ENCODE results near the gene SNX15. TPM values are rescaled to one million over a fixed set of nuclear protein-coding genes. Genes with fewer than 3 reads are reported as not detected.
A peak's percentile ranks its signal among the peaks of the same experiment; 100 is the strongest.
"Not testable (repeated sequence)": the region's sequence is repeated elsewhere in the genome, so short reads cannot be mapped to it uniquely, and the experiment has no call there.

The SNX15 gene
- total and polyA plus RNA-seq, 5 donors from 2014 or later = 9.4 to 17.4 (median 11.2) TPM

- Mint-ChIP-seq H3K27ac (peak within 1 kb of the TSS in 1 of 3 donors; percentile 32), H3K4me1 (peaks cover 0 to 17% (median 7%) of the 10 kb centered on the region in 4 donors), H3K9me3 (no peaks in the 10 kb centered on the region), H3K27me3 (peaks cover 10% of the 10 kb centered on the region), H3K36me3 (no peaks in the 10 kb centered on the region), H3K4me3 (no peak within 1 kb of the TSS)
- no peak within 1 kb of the TSS for H3K4me3 ChIP-seq (ENCODE audit: low read depth, low read length)
- H3K4me1 ChIP-seq (ENCODE audit: control insufficient read depth, insufficient read depth, low read length, poor library complexity, severe bottlenecking) = no peaks in the 10 kb centered on the region
- no peak within 1 kb of the TSS for H3K27ac ChIP-seq (ENCODE audit: insufficient read depth, low read length, poor library complexity, severe bottlenecking)
- DNase-seq (peak in 1 of 3 donors; percentile 21), ATAC-seq (ENCODE audit: low read depth in 2 of 2) (peak in 1 of 2 donors; percentile 47)
- no peaks in the 10 kb centered on the region for H3K27me3 ChIP-seq (ENCODE audit: control insufficient read depth, insufficient read depth, low read length)
- H3K36me3 ChIP-seq (ENCODE audit: control insufficient read depth, insufficient read depth, low read length) = no peaks in the 10 kb centered on the region
- no peaks in the 10 kb centered on the region for H3K9me3 ChIP-seq (ENCODE audit: control insufficient read depth in 2 of 2, low read length in 2 of 2)
Measured at GRCh38 chr11:64996710-64997380, 30.4 kb upstream of the SNX15 start, which contains the start of gene BATF2. BATF2 (minus strand) TSS chr11:64996971; CDS start chr11:64996914, 57 bp downstream.

- Histone ChIP-seq H3K27me3 (ENCODE audit: control insufficient read depth, insufficient read depth, low read length) (no peaks in the 10 kb centered on the region), H3K4me3 (ENCODE audit: low read depth, low read length) (no peak overlapping the region), H3K4me1 (ENCODE audit: control insufficient read depth, insufficient read depth, low read length, poor library complexity, severe bottlenecking) (no peaks in the 10 kb centered on the region), H3K27ac (ENCODE audit: insufficient read depth, low read length, poor library complexity, severe bottlenecking) (no peak overlapping the region), H3K36me3 (ENCODE audit: control insufficient read depth, insufficient read depth, low read length) (no peaks in the 10 kb centered on the region), H3K9me3 (ENCODE audit: control insufficient read depth in 2 of 2, low read length in 2 of 2) (no peaks in the 10 kb centered on the region)
- no peaks in the 10 kb centered on the region for H3K36me3 Mint-ChIP-seq
- peaks cover 0 to 17% (median 7%) of the 10 kb centered on the region in 4 donors for H3K4me1 Mint-ChIP-seq
- no peaks in the 10 kb centered on the region for H3K9me3 Mint-ChIP-seq
- H3K27me3 Mint-ChIP-seq = peaks cover 7% of the 10 kb centered on the region
- H3K4me3 Mint-ChIP-seq = peak overlapping the region in 1 of 4 donors; percentile 25
- peak overlapping the region; percentile 19 to 76 (median 38) for H3K27ac Mint-ChIP-seq
- DNase-seq = peak in 1 of 3 donors; percentile 54
- ATAC-seq (ENCODE audit: low read depth in 2 of 2) = no peak
Measured at GRCh38 chr11:64998141-64998540, 29.1 kb upstream of the SNX15 start.

- Mint-ChIP-seq H3K27ac (peak overlapping the region; percentile 19 to 85 (median 38)), H3K36me3 (no peaks in the 10 kb centered on the region), H3K9me3 (no peaks in the 10 kb centered on the region), H3K27me3 (peaks cover 7% of the 10 kb centered on the region), H3K4me3 (peak overlapping the region in 1 of 4 donors; percentile 25), H3K4me1 (peaks cover 0 to 17% (median 7%) of the 10 kb centered on the region in 4 donors)
- Histone ChIP-seq H3K27me3 (ENCODE audit: control insufficient read depth, insufficient read depth, low read length) (no peaks in the 10 kb centered on the region), H3K27ac (ENCODE audit: insufficient read depth, low read length, poor library complexity, severe bottlenecking) (no peak overlapping the region), H3K36me3 (ENCODE audit: control insufficient read depth, insufficient read depth, low read length) (no peaks in the 10 kb centered on the region), H3K4me1 (ENCODE audit: control insufficient read depth, insufficient read depth, low read length, poor library complexity, severe bottlenecking) (no peaks in the 10 kb centered on the region), H3K9me3 (ENCODE audit: control insufficient read depth in 2 of 2, low read length in 2 of 2) (no peaks in the 10 kb centered on the region), H3K4me3 (ENCODE audit: low read depth, low read length) (no peak overlapping the region)
- ATAC-seq (ENCODE audit: low read depth in 2 of 2) = peak in 1 of 2 donors; percentile 26
- peak in 1 of 3 donors; percentile 73 for DNase-seq
Measured at GRCh38 chr11:64998690-64999431, 28.4 kb upstream of the SNX15 start.

GRCh38 chr11:64999478-64999877, 27.8 kb upstream of the SNX15 start:
- Histone ChIP-seq H3K4me1 (ENCODE audit: control insufficient read depth, insufficient read depth, low read length, poor library complexity, severe bottlenecking) (no peaks in the 10 kb centered on the region), H3K27ac (ENCODE audit: insufficient read depth, low read length, poor library complexity, severe bottlenecking) (no peak overlapping the region), H3K27me3 (ENCODE audit: control insufficient read depth, insufficient read depth, low read length) (no peaks in the 10 kb centered on the region), H3K36me3 (ENCODE audit: control insufficient read depth, insufficient read depth, low read length) (no peaks in the 10 kb centered on the region), H3K9me3 (ENCODE audit: control insufficient read depth in 2 of 2, low read length in 2 of 2) (no peaks in the 10 kb centered on the region), H3K4me3 (ENCODE audit: low read depth, low read length) (no peak overlapping the region)
- no peaks in the 10 kb centered on the region for H3K9me3 Mint-ChIP-seq
- peaks cover 7% of the 10 kb centered on the region for H3K27me3 Mint-ChIP-seq
- H3K27ac Mint-ChIP-seq = peak overlapping the region in 1 of 3 donors; percentile 56
- no peak overlapping the region for H3K4me3 Mint-ChIP-seq
- ATAC-seq (ENCODE audit: low read depth in 2 of 2) = no peak
- no peaks in the 10 kb centered on the region for H3K36me3 Mint-ChIP-seq
- peaks cover 0 to 17% (median 7%) of the 10 kb centered on the region in 4 donors for H3K4me1 Mint-ChIP-seq
- DNase-seq = no peak

- Mint-ChIP-seq H3K36me3 (no peaks in the 10 kb centered on the region), H3K9me3 (no peaks in the 10 kb centered on the region), H3K27me3 (peaks cover 5% of the 10 kb centered on the region), H3K27ac (no peak overlapping the region), H3K4me1 (peaks cover 0 to 15% (median 7%) of the 10 kb centered on the region in 4 donors), H3K4me3 (no peak overlapping the region)
- ATAC-seq (ENCODE audit: low read depth in 2 of 2) (no peak), DNase-seq (no peak)
- Histone ChIP-seq H3K27ac (ENCODE audit: insufficient read depth, low read length, poor library complexity, severe bottlenecking) (no peak overlapping the region), H3K27me3 (ENCODE audit: control insufficient read depth, insufficient read depth, low read length) (no peaks in the 10 kb centered on the region), H3K4me3 (ENCODE audit: low read depth, low read length) (no peak overlapping the region), H3K4me1 (ENCODE audit: control insufficient read depth, insufficient read depth, low read length, poor library complexity, severe bottlenecking) (no peaks in the 10 kb centered on the region), H3K9me3 (ENCODE audit: control insufficient read depth in 2 of 2, low read length in 2 of 2) (no peaks in the 10 kb centered on the region), H3K36me3 (ENCODE audit: control insufficient read depth, insufficient read depth, low read length) (no peaks in the 10 kb centered on the region)
Measured at GRCh38 chr11:65002706-65003105, 24.5 kb upstream of the SNX15 start.

GRCh38 chr11:65003282-65003681, 24.0 kb upstream of the SNX15 start:
- no peaks in the 10 kb centered on the region for H3K36me3 ChIP-seq (ENCODE audit: control insufficient read depth, insufficient read depth, low read length)
- DNase-seq = no peak
- no peaks in the 10 kb centered on the region for H3K9me3 ChIP-seq (ENCODE audit: control insufficient read depth in 2 of 2, low read length in 2 of 2)
- H3K4me1 ChIP-seq (ENCODE audit: control insufficient read depth, insufficient read depth, low read length, poor library complexity, severe bottlenecking) = no peaks in the 10 kb centered on the region
- no peak overlapping the region for H3K4me3 ChIP-seq (ENCODE audit: low read depth, low read length)
- no peak overlapping the region for H3K27ac ChIP-seq (ENCODE audit: insufficient read depth, low read length, poor library complexity, severe bottlenecking)
- ATAC-seq (ENCODE audit: low read depth in 2 of 2) = no peak
- H3K4me1 Mint-ChIP-seq = peaks cover 0 to 11% (median 5%) of the 10 kb centered on the region in 4 donors
- no peak overlapping the region for H3K4me3 Mint-ChIP-seq
- H3K9me3 Mint-ChIP-seq = no peaks in the 10 kb centered on the region
- H3K36me3 Mint-ChIP-seq = no peaks in the 10 kb centered on the region
- H3K27me3 Mint-ChIP-seq = peaks cover 5% of the 10 kb centered on the region
- H3K27ac Mint-ChIP-seq = no peak overlapping the region
- H3K27me3 ChIP-seq (ENCODE audit: control insufficient read depth, insufficient read depth, low read length) = no peaks in the 10 kb centered on the region

GRCh38 chr11:65003968-65004367, 23.3 kb upstream of the SNX15 start:
- not testable (repeated sequence) for H3K9me3 ChIP-seq (ENCODE audit: control insufficient read depth in 2 of 2, low read length in 2 of 2); H3K4me1 ChIP-seq (ENCODE audit: control insufficient read depth, insufficient read depth, low read length, poor library complexity, severe bottlenecking); H3K27me3 Mint-ChIP-seq; H3K36me3 ChIP-seq (ENCODE audit: control insufficient read depth, insufficient read depth, low read length); H3K4me1 Mint-ChIP-seq; H3K9me3 Mint-ChIP-seq; H3K27me3 ChIP-seq (ENCODE audit: control insufficient read depth, insufficient read depth, low read length); ATAC-seq (ENCODE audit: low read depth in 2 of 2); H3K27ac ChIP-seq (ENCODE audit: insufficient read depth, low read length, poor library complexity, severe bottlenecking); H3K4me3 ChIP-seq (ENCODE audit: low read depth, low read length); H3K36me3 Mint-ChIP-seq; H3K4me3 Mint-ChIP-seq; DNase-seq
- peak overlapping the region in 1 of 3 donors; percentile 59 for H3K27ac Mint-ChIP-seq

All from CD4-positive, CD25-positive, alpha-beta regulatory T cell (primary cell).